ENCODE data around the gene CYLD.

DNA sequence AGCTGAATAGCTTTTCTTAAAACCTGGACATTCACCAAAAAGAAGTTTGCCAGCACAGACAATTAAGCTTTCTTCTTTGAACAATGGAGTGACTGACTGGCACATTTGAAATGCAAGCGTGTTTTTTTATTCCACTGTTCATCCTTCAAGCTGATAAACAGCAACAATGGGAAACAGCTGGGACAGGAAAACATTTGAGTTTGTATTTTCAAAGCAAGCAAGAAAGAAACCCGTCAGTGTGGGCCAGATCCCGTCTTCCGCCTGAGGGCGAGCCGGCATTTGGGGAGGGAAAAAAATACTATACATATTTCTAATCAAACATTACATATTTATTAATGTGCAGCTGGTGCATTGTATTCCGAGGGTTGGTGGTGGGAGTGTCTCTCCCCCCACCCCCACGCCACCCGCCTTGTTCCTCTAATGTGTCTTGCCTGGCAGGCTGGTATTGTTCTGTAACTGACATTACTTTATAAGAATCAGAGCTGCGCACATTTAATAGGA lies 94.3 kb downstream of the CYLD start:
- no peak for TF ChIP-seq CTCF (IDR thresholded peaks at IDR 0.05; ENCODE audit: borderline replicate concordance, extremely low read depth, low read length, poor library complexity, severe bottlenecking)
- TF ChIP-seq EZH2 (IDR thresholded peaks at IDR 0.05; ENCODE audit: borderline replicate concordance, low read depth, low read length, severe bottlenecking), result no peak
